GM19351 (cell line): ENCODE data around the gene SLC25A5.
"Not testable (repeated sequence)": the region's sequence is repeated elsewhere in the genome, so short reads cannot be mapped to it uniquely, and the experiment has no call there.

Experiments used
- ATAC-seq: cut with Tn5 transposase; IDR thresholded peaks from one replicate; pipeline ENCODE4 v1.9.1; 2021; ENCODE audit warnings: mild to moderate bottlenecking, moderate library complexity; ENCODE audit not compliant: unreplicated experiment

The SLC25A5 gene

GRCh38 chrX:119475389-119476101 is 7.3 kb downstream of the SLC25A5 start:
- no peak for ATAC-seq

GRCh38 chrX:119477812-119478232 is 9.6 kb downstream of the SLC25A5 start:
- ATAC-seq = no peak

DNA sequence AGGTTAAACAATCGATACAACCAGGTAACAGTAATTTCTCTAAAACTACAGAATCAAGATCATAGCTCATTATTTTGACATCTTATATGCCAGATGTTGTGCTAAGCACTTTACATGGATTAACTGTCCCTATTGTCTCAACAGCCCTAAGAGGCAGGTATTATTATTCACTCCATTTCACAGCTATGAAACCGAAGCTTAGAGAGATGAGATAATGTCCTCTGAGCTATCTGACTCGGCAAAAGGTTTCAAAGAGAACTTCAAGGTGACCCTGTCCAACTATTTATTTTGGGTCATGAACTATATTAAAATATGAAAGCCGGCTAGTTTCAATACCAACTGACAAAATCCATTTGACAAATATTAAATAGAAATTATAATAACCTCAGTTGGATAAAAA is 10.3 kb downstream of the SLC25A5 start:
- ATAC-seq = no peak

GRCh38 chrX:119479845-119480244 is 11.6 kb downstream of the SLC25A5 start:
- ATAC-seq = no peak

GRCh38 chrX:119481323-119481801 is 13.1 kb downstream of the SLC25A5 start:
- no peak for ATAC-seq

DNA sequence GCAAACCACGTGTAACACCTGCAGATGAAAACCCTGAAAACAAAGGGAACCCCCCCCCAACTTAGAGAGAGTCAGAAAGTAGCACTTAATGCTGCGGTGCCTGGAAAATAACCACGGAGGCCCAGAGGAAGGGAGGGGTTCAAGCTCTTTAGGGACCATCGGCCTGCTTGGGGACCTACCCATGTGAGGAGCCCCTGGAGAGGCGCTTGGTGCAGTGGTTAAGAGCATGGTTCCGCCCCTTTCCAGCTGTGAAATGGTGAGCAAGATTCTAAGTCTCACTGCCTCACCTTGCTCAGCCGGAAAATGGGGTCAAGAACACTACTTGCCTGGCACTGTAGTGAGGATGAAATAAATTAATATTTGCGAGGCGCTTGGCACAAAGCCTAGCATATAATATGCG is 13.8 kb downstream of the SLC25A5 start:
- ATAC-seq = no peak

- peak; percentile 77 for ATAC-seq
These were observed 14.5 kb downstream of the SLC25A5 start for GRCh38 chrX:119482481-119483480.

- ATAC-seq = no peak
These were observed 18.5 kb downstream of the SLC25A5 start for GRCh38 chrX:119486745-119487144.

- ATAC-seq = not testable (repeated sequence)
These were observed 19.5 kb downstream of the SLC25A5 start for GRCh38 chrX:119487766-119488165.

DNA sequence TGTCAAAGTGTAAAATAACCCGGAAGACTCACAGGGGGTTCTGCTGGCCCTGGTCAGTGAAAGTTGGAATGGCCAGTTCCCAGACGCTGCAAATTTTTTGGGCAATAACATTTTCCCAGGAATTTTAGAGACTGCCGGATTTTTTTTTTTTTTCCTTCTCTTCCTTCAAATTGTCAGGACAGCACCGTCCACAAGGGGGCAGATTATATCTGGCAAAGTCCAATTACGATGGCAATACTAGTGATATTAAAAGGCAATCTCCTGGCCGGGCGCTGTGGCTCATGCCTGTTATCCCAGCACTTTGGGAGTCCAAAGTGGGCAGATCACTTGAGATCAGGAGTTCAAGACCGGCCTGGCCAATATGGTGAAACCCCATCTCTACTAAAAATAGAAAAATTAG is 20.5 kb downstream of the SLC25A5 start:
- no peak for ATAC-seq

- no peak for ATAC-seq
These were observed 21.2 kb downstream of the SLC25A5 start for GRCh38 chrX:119489212-119490074.

DNA sequence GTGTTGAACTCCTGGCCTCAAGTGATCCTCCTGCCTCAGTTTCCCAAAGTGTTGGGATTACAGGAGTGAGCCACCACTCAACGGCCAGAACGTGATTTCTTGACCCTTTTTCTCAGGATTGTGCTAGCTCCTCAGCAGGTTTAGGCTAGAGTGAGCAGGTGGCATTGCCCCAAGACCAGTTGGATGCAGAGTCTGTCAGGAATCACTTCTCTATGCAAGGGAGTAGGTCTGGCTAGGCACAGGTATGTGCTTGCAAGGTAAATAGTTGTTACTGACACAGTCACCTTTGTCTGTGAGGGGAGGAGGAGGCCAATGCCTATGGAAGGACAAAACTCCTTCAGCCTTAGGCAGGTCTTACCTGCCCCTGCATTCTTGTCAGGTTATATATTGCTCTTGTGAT is 24.2 kb downstream of the SLC25A5 start:
- ATAC-seq = no peak

DNA sequence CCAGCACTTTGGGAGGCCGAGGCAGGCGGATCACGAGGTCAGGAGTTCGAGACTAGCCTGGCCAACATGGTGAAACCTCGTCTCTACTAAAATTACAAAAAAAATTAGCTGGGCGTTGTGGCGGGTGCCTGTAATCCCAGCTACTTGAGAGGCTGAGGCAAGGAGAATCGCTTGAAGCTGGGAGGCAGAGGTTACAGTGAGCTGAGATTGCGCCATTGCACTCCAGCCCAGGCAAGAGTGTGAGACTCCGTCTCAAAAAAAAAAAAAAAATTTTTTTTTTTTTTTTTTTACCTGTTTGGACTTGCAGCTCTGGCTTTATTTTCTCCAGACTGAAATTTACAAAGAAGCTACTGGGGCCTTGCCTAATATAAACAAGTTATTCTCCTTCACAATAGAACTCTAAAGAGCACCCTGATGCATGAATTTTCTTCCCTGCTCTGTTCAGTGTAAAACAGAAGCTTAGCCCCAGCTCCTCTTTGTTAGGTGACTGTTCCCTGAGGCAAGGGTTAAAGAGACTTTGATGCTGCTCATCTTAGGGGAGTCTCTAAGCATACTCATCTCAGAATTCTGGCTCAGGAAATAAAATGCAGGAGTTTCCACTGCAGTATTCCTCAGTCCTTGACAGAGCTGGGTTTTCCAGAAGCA is 25.7 kb downstream of the SLC25A5 start:
- not testable (repeated sequence) for ATAC-seq

- ATAC-seq = no peak
These were observed 27.8 kb downstream of the SLC25A5 start for GRCh38 chrX:119495734-119496726.

DNA sequence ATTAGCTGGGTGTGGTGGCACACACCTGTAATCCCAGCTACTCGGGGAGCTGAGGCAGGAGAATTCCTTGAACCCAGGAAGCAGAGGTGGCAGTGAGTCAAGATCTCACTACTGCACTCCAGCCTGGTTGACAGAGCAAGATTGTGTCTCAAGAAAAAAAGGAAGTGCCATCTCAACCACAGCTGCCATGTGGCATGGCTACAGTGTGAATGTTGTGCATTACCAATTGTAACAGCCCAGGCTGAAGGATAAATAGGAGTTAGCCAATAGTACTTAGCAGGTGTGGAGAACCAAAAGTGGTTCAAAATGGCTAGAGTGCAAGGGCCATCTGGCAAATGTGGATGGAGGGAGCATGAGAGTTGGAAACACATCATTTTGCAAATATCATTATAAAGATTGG is 28.9 kb downstream of the SLC25A5 start:
- no peak for ATAC-seq

DNA sequence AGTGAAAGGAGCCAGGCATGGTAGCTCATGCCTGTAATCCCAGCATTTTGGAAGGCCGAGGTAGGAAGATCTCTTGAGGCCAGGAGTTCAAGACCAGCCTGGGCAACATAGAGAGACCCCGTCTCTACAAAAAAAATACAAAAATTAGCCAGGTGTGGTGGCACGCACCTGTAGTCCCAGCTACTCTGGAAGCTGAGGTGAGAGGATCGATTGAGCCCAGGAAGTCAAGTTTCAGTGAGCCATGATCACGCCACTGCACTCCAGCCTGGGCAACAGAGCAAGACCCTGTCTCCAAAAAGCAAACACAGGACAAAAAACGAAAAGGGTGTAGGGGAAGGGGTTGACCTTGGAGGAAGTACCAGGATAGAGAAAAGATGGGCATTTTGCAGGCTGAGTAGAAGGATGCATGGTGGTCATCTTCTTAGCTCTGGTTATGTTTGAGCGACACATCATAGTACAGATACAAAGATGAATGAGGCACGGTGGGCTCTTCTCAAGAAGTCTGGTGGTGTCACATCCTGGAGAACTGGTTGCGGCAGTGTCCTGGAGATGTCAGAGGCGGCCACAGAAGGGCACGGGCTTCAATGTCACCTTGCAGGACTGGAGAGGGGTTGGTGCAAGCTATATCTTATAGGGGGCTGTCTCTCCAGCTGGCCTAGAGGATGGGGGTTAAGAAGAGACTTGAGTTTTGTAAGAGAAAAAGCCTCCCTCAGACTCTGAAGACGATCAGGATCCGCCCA is 32.0 kb downstream of the SLC25A5 start:
- no peak for ATAC-seq

DNA sequence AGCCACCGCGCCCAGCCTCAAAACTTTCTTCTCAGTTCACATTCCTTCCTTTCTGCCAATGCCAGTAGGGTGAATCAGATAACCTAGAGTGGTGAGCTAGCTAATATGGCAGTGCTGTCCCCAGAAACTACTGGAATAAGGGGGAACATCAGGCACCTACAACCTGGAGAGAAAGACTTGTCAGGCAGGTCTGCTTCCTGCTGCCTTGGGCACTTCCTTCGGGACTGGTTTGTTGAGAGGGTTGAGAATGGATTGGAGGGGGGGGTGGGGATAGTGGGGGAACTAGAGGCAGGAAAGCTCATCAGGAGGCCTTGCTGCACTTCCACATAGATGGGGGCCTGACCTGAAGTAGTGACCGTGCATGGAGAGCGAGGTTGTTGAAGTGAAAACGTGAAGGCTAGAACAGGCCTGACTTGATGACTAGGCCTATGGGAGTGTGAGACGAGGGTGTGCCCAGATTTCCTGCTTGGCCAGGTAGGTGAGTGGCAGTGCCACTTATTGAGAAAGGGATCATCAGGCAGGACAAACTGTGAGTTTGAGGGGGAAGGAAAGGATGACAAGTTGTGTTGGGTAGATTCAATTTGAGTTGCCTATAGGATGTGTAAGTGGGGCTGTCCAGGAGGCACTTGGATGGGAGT is 33.4 kb downstream of the SLC25A5 start:
- no peak for ATAC-seq
